SK-N-SH treated with all-trans-retinoic acid at 6 μM for 48 hours (cell line): ENCODE measurements around the gene SEZ6L.

Experiments used
- ATAC-seq: fragments of 200-7000 bp; cut with Tn5 transposase; 3 replicates; pipeline ENCODE4 v1.9.1; 2020; ENCODE audit warnings: mild to moderate bottlenecking, moderate library complexity
- ARNTL ChIP-seq: fragments of 450-650 bp; formaldehyde crosslinking; IDR thresholded peaks from 2 replicates; pipeline ENCODE4 v1.5.0; 2020; ENCODE audit warnings: low read depth, mild to moderate bottlenecking, moderate library complexity, borderline replicate concordance
- BACH2 ChIP-seq: fragments of 250-450 bp; sonication (Bioruptor Pico); IDR thresholded peaks from 2 replicates; pipeline ENCODE4 v1.9.0; 2021; ENCODE audit warnings: mild to moderate bottlenecking, borderline replicate concordance
- CSRNP3 ChIP-seq: fragments of 250-450 bp; sonication (Bioruptor Pico); IDR thresholded peaks from 2 replicates; pipeline ENCODE4 v1.5.1; 2021; ENCODE audit warnings: mild to moderate bottlenecking, moderate library complexity
- ESRRG ChIP-seq: fragments of 250-450 bp; sonication (Bioruptor Pico); IDR thresholded peaks from 2 replicates; pipeline ENCODE4 v1.6.1; 2021; ENCODE audit warnings: mild to moderate bottlenecking
- GLIS3 ChIP-seq: fragments of 250-450 bp; sonication (Bioruptor Pico); IDR thresholded peaks from 2 replicates; pipeline ENCODE4 v1.5.0; 2020; ENCODE audit warnings: mild to moderate bottlenecking, moderate library complexity
- ISL1 ChIP-seq: fragments of 250-450 bp; sonication (Bioruptor Pico); IDR thresholded peaks from 2 replicates; pipeline ENCODE4 v2.1.2; 2022; ENCODE audit warnings: mild to moderate bottlenecking, moderate library complexity
- OSR1 ChIP-seq: fragments of 250-450 bp; sonication (Bioruptor Pico); IDR thresholded peaks from 2 replicates; pipeline ENCODE4 v1.8.0; 2022; ENCODE audit warnings: moderate library complexity, mild to moderate bottlenecking, inconsistent platforms
- PATZ1 ChIP-seq: fragments of 250-450 bp; sonication (Bioruptor Pico); IDR thresholded peaks from 2 replicates; pipeline ENCODE4 v1.8.0; 2020; ENCODE audit warnings: mild to moderate bottlenecking, moderate library complexity, borderline replicate concordance
- POU6F1 ChIP-seq: fragments of 250-450 bp; sonication (Bioruptor Pico); IDR thresholded peaks from 2 replicates; pipeline ENCODE4 v1.8.0; 2021; ENCODE audit warnings: low read depth, mild to moderate bottlenecking, moderate library complexity, borderline replicate concordance
- PPARA ChIP-seq: fragments of 250-450 bp; sonication (Bioruptor Pico); IDR thresholded peaks from 2 replicates; pipeline ENCODE4 v1.5.0; 2020; ENCODE audit warnings: mild to moderate bottlenecking, borderline replicate concordance
- SNAI2 ChIP-seq: fragments of 250-450 bp; sonication (Bioruptor Pico); IDR thresholded peaks from 2 replicates; pipeline ENCODE4 v1.5.0; 2020; ENCODE audit warnings: mild to moderate bottlenecking, moderate library complexity
- TCF4 ChIP-seq: fragments of 250-450 bp; sonication (Bioruptor Pico); IDR thresholded peaks from 2 replicates; pipeline ENCODE4 v1.8.0; 2021; ENCODE audit warnings: mild to moderate bottlenecking, moderate library complexity, borderline replicate concordance
- TSHZ2 ChIP-seq: fragments of 250-450 bp; sonication (Bioruptor Pico); IDR thresholded peaks from 2 replicates; pipeline ENCODE4 v1.5.0; 2020; ENCODE audit warnings: mild to moderate bottlenecking, moderate library complexity
- ZC3H10 ChIP-seq: fragments of 250-450 bp; sonication (Bioruptor Pico); IDR thresholded peaks from 2 replicates; pipeline ENCODE4 v1.5.1; 2021; ENCODE audit warnings: mild to moderate bottlenecking, moderate library complexity
- ZFP3 ChIP-seq: fragments of 250-450 bp; sonication (Bioruptor Pico); IDR thresholded peaks from 2 replicates; pipeline ENCODE4 v1.5.0; 2020; ENCODE audit warnings: mild to moderate bottlenecking, moderate library complexity
- ZNF565 ChIP-seq: fragments of 450-650 bp; formaldehyde crosslinking; conservative IDR thresholded peaks from 2 replicates; pipeline ENCODE4 v1.5.0; 2020; ENCODE audit warnings: low read depth, mild to moderate bottlenecking, moderate library complexity
- ZNF70 ChIP-seq: fragments of 450-650 bp; formaldehyde crosslinking; IDR thresholded peaks from 2 replicates; pipeline ENCODE4 v1.5.0; 2020; ENCODE audit warnings: mild to moderate bottlenecking, moderate library complexity
- ZNF8 ChIP-seq: fragments of 450-650 bp; formaldehyde crosslinking; IDR thresholded peaks from 2 replicates; pipeline ENCODE4 v1.5.0; 2020; ENCODE audit warnings: mild to moderate bottlenecking, moderate library complexity

SEZ6L gene

GRCh38 chr22:26276529-26277160 lies 107.4 kb downstream of the SEZ6L start:
- TF ChIP-seq BACH2 (CRISPR knock-in tag) (no peak), CSRNP3 (CRISPR knock-in tag) (no peak), TSHZ2 (CRISPR knock-in tag) (no peak), ZC3H10 (CRISPR knock-in tag) (no peak), POU6F1 (CRISPR knock-in tag) (no peak)
- TF ChIP-seq, all 23 proteins: peak for 0
- no peak for ATAC-seq

- ATAC-seq, result no peak
- TF ChIP-seq ARNTL (CRISPR knock-in tag) (no peak), ESRRG (CRISPR knock-in tag) (no peak), ISL1 (CRISPR knock-in tag) (no peak), PPARA (CRISPR knock-in tag) (no peak), ZC3H10 (CRISPR knock-in tag) (no peak), GLIS3 (CRISPR knock-in tag) (no peak), PATZ1 (no peak), SNAI2 (CRISPR knock-in tag) (no peak), ZNF565 (CRISPR knock-in tag) (no peak), ZNF8 (CRISPR knock-in tag) (no peak), POU6F1 (CRISPR knock-in tag) (no peak), BACH2 (CRISPR knock-in tag) (no peak), ZNF70 (CRISPR knock-in tag) (no peak), OSR1 (CRISPR knock-in tag) (no peak), TCF4 (CRISPR knock-in tag) (no peak), CSRNP3 (CRISPR knock-in tag) (no peak), TSHZ2 (CRISPR knock-in tag) (no peak), ZFP3 (CRISPR knock-in tag) (no peak)
Measured at GRCh38 chr22:26281941-26282340, 112.7 kb downstream of the SEZ6L start.
